H1 (cell line): ENCODE measurements around the gene RNF151. TPM values are rescaled to one million over a fixed set of nuclear protein-coding genes. Genes with fewer than 3 reads are reported as not detected.
A peak's percentile ranks its signal among the peaks of the same experiment; 100 is the strongest.

ENCODE experiments used
- ASH2L ChIP-seq: fragments of 200-600, 300-600 bp; sonication (generic); IDR thresholded peaks from one replicate; pipeline ENCODE4 v1.7.1; 2017; ENCODE audit warnings: low read length
- BACH1 ChIP-seq: IDR thresholded peaks from 2 replicates; pipeline ENCODE4 v1.6.1; 2012; ENCODE audit warnings: low read length, improper control_type of control experiment
- CHD7 ChIP-seq: fragments of 300-600 bp; sonication (generic); IDR thresholded peaks from 2 replicates; pipeline ENCODE4 v1.7.1; 2012; ENCODE audit warnings: low read length, moderate library complexity, mild to moderate bottlenecking, inconsistent platforms; ENCODE audit not compliant: insufficient replicate concordance
- GABPA ChIP-seq: IDR thresholded peaks from 2 replicates; pipeline ENCODE4 v1.6.1; 2011; ENCODE audit warnings: mild to moderate bottlenecking, low read length, moderate library complexity, borderline replicate concordance; ENCODE audit not compliant: insufficient read depth
- POLR2AphosphoS5 ChIP-seq: IDR thresholded peaks from 2 replicates; pipeline ENCODE4 v1.6.1; 2011; ENCODE audit warnings: low read depth, low read length
- SIN3A ChIP-seq, 2 experiments: IDR thresholded peaks in 1 of 2; conservative IDR thresholded peaks in 1 of 2; 2 replicates each; pipeline ENCODE4 v1.6.1; 2011 to 2012; ENCODE audit warnings: low read length in 2 of 2, improper control_type of control experiment in 1 of 2, low read depth in 1 of 2, mild to moderate bottlenecking in 1 of 2
- SIRT6 ChIP-seq: IDR thresholded peaks from one replicate; pipeline ENCODE4 v1.7.1; 2012; ENCODE audit warnings: low read length, inconsistent platforms
- SP1 ChIP-seq: IDR thresholded peaks from 2 replicates; pipeline ENCODE4 v1.6.1; 2011; ENCODE audit warnings: low read depth, low read length
- polyA plus RNA-seq, 7 experiments: library from polyadenylated mRNA; depleted of rRNA in 3 of 7; stranded (reverse) in 5 of 7; unstranded in 2 of 7; fragments of >200 nt in 5 of 7; fragments of 200-250 nt in 2 of 7; gene quantifications; 1 replicate in 5 of 7; 2 replicates in 1 of 7; 4 replicates in 1 of 7; pipeline versions ENCODE4 v1.2.1 to v1.2.3, GENCODE V29; 2011 to 2013; ENCODE audit warnings: missing spikeins in 2 of 7, mixed read lengths in 2 of 7
- total RNA-seq: library from RNA; stranded (reverse); fragmentation: NEBNext Ultra II Directional; extraction: Animal tissue kit (Norgen Biotek cat#: 25700); gene quantifications from 2 replicates; pipeline ENCODE4 v1.2.1, GENCODE V29; 2021

Gene RNF151
- total and polyA plus RNA-seq, 2 of the 8 experiments (the other 6 are each of a cell fraction or from before 2014, with no cell fraction given): not detected

DNA sequence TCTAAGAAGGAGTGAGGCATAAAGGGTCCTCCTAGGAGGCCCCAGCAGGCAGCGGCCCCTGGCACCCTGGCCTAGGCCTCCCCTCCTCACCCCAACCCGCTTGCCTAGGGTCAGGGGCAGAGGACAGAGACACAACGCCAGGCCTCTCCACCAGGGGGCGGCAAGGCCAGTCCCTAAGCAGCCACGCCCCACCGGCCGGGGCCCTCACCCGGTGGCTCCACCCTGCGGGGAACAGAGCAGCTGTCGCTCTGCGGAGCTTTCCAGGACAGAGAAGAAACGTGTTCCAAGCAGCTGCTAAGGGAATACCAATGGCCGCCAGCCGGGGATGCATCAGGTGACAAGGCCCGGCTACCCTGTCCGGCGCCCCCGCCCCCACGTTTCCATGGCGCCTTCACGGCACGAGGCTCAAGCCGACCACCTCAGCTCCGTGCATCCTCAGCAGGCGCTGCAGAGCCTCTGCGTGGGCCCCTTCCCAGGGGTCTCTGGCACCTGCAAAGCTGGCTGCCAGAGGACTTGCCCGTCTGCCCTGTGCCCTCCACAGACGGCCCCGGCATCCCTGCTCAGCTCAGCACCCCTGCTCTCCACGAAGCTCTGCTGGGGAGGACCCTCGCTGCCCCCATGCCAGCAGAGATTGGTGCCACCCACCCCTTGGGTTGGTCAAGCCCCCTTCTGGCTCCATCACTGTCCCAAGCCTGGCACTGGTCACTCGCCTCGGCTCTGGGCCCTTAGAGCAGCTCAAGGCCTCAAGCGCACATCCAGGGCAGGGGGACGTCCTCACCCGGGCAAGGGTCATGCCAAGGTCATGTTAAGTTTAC is 37.4 kb downstream of the RNF151 start (continued):
- TF ChIP-seq SIN3A (conservative IDR thresholded peaks at IDR 0.05 in 1 of 2, IDR thresholded peaks at IDR 0.05 in 1 of 2; ENCODE audit: low read depth in 1 of 2, low read length in 2 of 2): peak; percentile 93 to 98; a peak in 3 of 4 replicates
- TF ChIP-seq SIRT6: no peak
- TF ChIP-seq BACH1: no peak; the same call in 1 of the 2 replicates
- TF ChIP-seq SP1: peak; percentile 65; the same call in 1 of the 2 replicates
- TF ChIP-seq GABPA: peak; percentile 75; the same call in 1 of the 2 replicates
- TF ChIP-seq ASH2L: no peak
- no peak for TF ChIP-seq CHD7
- TF ChIP-seq POLR2AphosphoS5: no peak
